ENCODE results near the gene WDR86.

WDR86 gene

GRCh38 chr7:151409667-151410404 lies at the start of gene WDR86:
TSS of gene WDR86 (minus strand) at chr7:151410038. CDS start at chr7:151409589, 449 bp downstream.
- DNase-seq, result peak; percentile 49

GRCh38 chr7:151457534-151457933 lies 47.7 kb upstream of the WDR86 start:
- no peak for DNase-seq

- DNase-seq, result no peak
These were observed 46.9 kb upstream of the WDR86 start for GRCh38 chr7:151456782-151457181.

- no peak for DNase-seq
These were observed 46.4 kb upstream of the WDR86 start for GRCh38 chr7:151456276-151456675.

GRCh38 chr7:151455690-151456089 lies 45.9 kb upstream of the WDR86 start:
- DNase-seq, result no peak

- no peak for DNase-seq
These were observed 45.2 kb upstream of the WDR86 start for GRCh38 chr7:151454932-151455530.

- no peak for DNase-seq
These were observed 44.5 kb upstream of the WDR86 start for GRCh38 chr7:151454305-151454704.

GRCh38 chr7:151453326-151453791 lies 43.5 kb upstream of the WDR86 start:
- no peak for DNase-seq

- no peak for DNase-seq
These were observed 43.0 kb upstream of the WDR86 start for GRCh38 chr7:151452680-151453325.

- DNase-seq, result no peak
These were observed 42.1 kb upstream of the WDR86 start for GRCh38 chr7:151451626-151452571.

- no peak for DNase-seq
These were observed 41.3 kb upstream of the WDR86 start for GRCh38 chr7:151451156-151451555.

- no peak for DNase-seq
These were observed 40.2 kb upstream of the WDR86 start for GRCh38 chr7:151449990-151450389.

- peak; percentile 44 for DNase-seq
These were observed 38.7 kb upstream of the WDR86 start for GRCh38 chr7:151448261-151449252.

- DNase-seq, result no peak
These were observed 38.0 kb upstream of the WDR86 start for GRCh38 chr7:151447901-151448260.

GRCh38 chr7:151447312-151447711 lies 37.5 kb upstream of the WDR86 start:
- DNase-seq, result no peak

- DNase-seq, result no peak
These were observed 36.6 kb upstream of the WDR86 start for GRCh38 chr7:151446412-151446811.

GRCh38 chr7:151444632-151445031 lies 34.8 kb upstream of the WDR86 start:
- no peak for DNase-seq

- no peak for DNase-seq
These were observed 33.1 kb upstream of the WDR86 start for GRCh38 chr7:151442776-151443496.

- DNase-seq, result no peak
These were observed 31.1 kb upstream of the WDR86 start for GRCh38 chr7:151440799-151441445.
